Kidney (tissue), 14 donors: ENCODE data around the gene SGCD. TPM values are rescaled to one million over a fixed set of nuclear protein-coding genes. Genes with fewer than 3 reads are reported as not detected.
A peak's percentile ranks its signal among the peaks of the same experiment; 100 is the strongest.

Source experiments
- DNase-seq, 5 donors: peaks; one replicate each; pipeline ENCODE4 v3.0.0-alpha.2; 2013 to 2020
- FAIRE-seq: peaks from 2 replicates; lab custom pipeline; 2012; peaks lifted over from hg19 to GRCh38; lab: Jason Lieb, UNC
- H3K27ac ChIP-seq, 2 donors: one replicate each; pipeline ENCODE4 v1.7.0; 2013; ENCODE audit warnings: low read depth in 2 of 2, low read length in 2 of 2, inconsistent platforms in 1 of 2
- H3K27me3 ChIP-seq: one replicate; pipeline ENCODE4 v1.7.1; 2013; ENCODE audit warnings: low read length, inconsistent platforms; ENCODE audit not compliant: control insufficient read depth, insufficient read depth
- H3K36me3 ChIP-seq, 3 donors: one replicate each; pipeline versions ENCODE4 v1.7.0 to v1.7.1; 2013; ENCODE audit warnings: low read length in 3 of 3, control low read depth in 1 of 3, inconsistent platforms in 1 of 3; ENCODE audit not compliant: insufficient read depth in 3 of 3, control insufficient read depth in 2 of 3
- H3K4me1 ChIP-seq, 3 donors: one replicate each; pipeline versions ENCODE4 v1.7.0 to v1.7.1; 2013; ENCODE audit warnings: low read length in 3 of 3, inconsistent platforms in 1 of 3, low read depth in 1 of 3; ENCODE audit not compliant: control insufficient read depth in 2 of 3, insufficient read depth in 2 of 3
- H3K4me3 ChIP-seq, 3 donors: one replicate each; pipeline versions ENCODE4 v1.7.0 to v1.8.1; 2013; ENCODE audit warnings: low read length in 3 of 3, control low read depth in 1 of 3, inconsistent platforms in 1 of 3
- H3K9ac ChIP-seq, 3 donors: one replicate each; pipeline versions ENCODE4 v1.7.0 to v1.7.1; 2013; ENCODE audit warnings: low read length in 3 of 3, control low read depth in 1 of 3, inconsistent platforms in 1 of 3
- H3K9me3 ChIP-seq, 3 donors: one replicate each; pipeline versions ENCODE4 v1.7.0 to v1.7.1; 2013; ENCODE audit warnings: low read length in 3 of 3, control low read depth in 1 of 3, inconsistent platforms in 1 of 3; ENCODE audit not compliant: control insufficient read depth in 2 of 3, insufficient read depth in 1 of 3
- intact Hi-C: fragments of 100-400 bp; cut with DNase I; formaldehyde crosslinking; loops from one replicate; pipeline ENCODE4 v1.11.1; 2022
- polyA plus RNA-seq: library from polyadenylated mRNA; stranded (reverse); fragments of 350-450 nt; fragmentation: Illumina TruSeq; extraction: RNeasy Lipid Tissue Mini Kit (QIAGEN cat#74804); gene quantifications from one replicate; pipeline ENCODE4 v1.2.3, GENCODE V29; 2014; ENCODE audit warnings: low read depth, low replicate concordance; ENCODE audit not compliant: insufficient read depth
- total RNA-seq: library from RNA; stranded (reverse); fragmentation: NEBNext Ultra II Directional; extraction: Animal tissue kit (Norgen Biotek cat#: 25700); gene quantifications from one replicate; pipeline ENCODE4 v1.2.1, GENCODE V29; 2021
- TF ChIP-seq, protein P1 (sequence below): IDR thresholded peaks from 3 replicates; pipeline ENCODE4 v1.5.1; 2012; ENCODE audit warnings: mild to moderate bottlenecking, moderate library complexity, borderline replicate concordance; ENCODE audit not compliant: insufficient read depth; ENCODE audit errors: extremely low read depth
- donor health status: control.
- donor health status: control.
- donor health status: control.
- donor health status: control.
- donor health status: control.
- donor health status: DM: yes; HTN: yes; CAD: no.
- donor health status: Normal renal cell carcinoma (clear cell type).

SGCD gene
- total and polyA plus RNA-seq, 2 donors from 2014 or later = 0.99 to 2.7 TPM

DNA sequence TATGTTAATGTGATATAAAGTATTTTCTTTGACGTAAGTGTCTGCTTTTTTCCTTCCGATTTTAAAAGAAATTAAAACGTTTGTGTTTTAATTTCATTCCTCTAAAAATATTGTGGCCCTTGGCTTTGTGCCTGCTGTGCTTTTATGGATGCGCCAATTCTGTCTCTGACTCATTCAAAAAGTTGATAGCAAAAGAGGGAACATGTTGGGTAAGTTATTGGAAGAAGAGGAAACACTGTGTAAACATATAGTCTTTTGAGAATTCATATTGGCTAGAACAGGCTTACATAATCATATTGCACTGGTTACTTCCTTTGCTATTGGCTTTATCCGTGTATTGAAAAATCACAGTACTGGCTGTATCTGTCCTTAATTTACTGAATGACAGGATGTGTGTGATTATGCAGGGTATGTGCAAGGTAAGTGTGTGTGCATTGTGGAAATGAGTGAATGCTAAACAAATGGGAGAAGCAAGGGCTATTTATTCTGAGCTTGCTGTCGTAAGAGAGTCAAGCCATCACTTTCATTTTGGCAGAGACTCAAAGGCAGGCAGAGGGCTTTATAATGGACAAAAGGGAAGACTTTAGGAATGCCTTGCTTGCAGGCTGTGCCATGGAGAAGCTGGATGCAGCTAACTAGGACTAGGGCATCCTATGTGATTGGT lies 67.8 kb downstream of the SGCD start:
- Histone ChIP-seq H3K27me3 (no peaks in the 10 kb centered on the region), H3K9ac (no peak overlapping the region), H3K27ac (no peak overlapping the region), H3K9me3 (peaks cover 0 to 10% (median 0%) of the 10 kb centered on the region in 3 donors), H3K36me3 (no peaks in the 10 kb centered on the region), H3K4me1 (peaks cover 0 to 4% (median 0%) of the 10 kb centered on the region in 3 donors), H3K4me3 (no peak overlapping the region)
- intact Hi-C loops = no loop called here
- DNase-seq (no peak), FAIRE-seq (no peak)
- TF ChIP-seq, protein P1, sequence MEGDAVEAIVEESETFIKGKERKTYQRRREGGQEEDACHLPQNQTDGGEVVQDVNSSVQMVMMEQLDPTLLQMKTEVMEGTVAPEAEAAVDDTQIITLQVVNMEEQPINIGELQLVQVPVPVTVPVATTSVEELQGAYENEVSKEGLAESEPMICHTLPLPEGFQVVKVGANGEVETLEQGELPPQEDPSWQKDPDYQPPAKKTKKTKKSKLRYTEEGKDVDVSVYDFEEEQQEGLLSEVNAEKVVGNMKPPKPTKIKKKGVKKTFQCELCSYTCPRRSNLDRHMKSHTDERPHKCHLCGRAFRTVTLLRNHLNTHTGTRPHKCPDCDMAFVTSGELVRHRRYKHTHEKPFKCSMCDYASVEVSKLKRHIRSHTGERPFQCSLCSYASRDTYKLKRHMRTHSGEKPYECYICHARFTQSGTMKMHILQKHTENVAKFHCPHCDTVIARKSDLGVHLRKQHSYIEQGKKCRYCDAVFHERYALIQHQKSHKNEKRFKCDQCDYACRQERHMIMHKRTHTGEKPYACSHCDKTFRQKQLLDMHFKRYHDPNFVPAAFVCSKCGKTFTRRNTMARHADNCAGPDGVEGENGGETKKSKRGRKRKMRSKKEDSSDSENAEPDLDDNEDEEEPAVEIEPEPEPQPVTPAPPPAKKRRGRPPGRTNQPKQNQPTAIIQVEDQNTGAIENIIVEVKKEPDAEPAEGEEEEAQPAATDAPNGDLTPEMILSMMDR = no peak

DNA sequence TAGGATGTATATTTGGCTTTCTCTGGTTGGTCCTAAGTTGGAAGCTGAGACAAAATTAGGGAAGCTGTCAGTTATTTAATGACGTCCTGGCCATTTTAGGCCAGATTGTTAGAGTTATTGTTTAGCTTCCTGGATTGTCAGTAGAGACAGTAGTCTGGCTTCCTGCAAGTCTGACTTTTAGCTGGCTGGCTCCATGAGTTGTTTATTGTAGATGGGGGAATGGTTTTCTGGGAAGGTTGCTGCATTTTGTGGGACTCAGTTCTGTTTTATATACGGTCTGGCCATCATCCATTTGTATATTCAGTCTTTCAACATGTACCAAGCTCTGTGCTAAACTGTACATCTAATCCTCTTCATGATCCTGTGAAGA lies 68.3 kb downstream of the SGCD start:
- Histone ChIP-seq H3K27ac (no peak overlapping the region), H3K4me1 (peaks cover 0 to 4% (median 0%) of the 10 kb centered on the region in 3 donors), H3K9me3 (peaks cover 0 to 10% (median 0%) of the 10 kb centered on the region in 3 donors), H3K36me3 (no peaks in the 10 kb centered on the region), H3K27me3 (no peaks in the 10 kb centered on the region), H3K9ac (no peak overlapping the region), H3K4me3 (no peak overlapping the region)
- FAIRE-seq = no peak
- intact Hi-C loops = no loop called here
- peak in 1 of 5 donors; percentile 36 for DNase-seq
- TF ChIP-seq, protein P1 = no peak

DNA sequence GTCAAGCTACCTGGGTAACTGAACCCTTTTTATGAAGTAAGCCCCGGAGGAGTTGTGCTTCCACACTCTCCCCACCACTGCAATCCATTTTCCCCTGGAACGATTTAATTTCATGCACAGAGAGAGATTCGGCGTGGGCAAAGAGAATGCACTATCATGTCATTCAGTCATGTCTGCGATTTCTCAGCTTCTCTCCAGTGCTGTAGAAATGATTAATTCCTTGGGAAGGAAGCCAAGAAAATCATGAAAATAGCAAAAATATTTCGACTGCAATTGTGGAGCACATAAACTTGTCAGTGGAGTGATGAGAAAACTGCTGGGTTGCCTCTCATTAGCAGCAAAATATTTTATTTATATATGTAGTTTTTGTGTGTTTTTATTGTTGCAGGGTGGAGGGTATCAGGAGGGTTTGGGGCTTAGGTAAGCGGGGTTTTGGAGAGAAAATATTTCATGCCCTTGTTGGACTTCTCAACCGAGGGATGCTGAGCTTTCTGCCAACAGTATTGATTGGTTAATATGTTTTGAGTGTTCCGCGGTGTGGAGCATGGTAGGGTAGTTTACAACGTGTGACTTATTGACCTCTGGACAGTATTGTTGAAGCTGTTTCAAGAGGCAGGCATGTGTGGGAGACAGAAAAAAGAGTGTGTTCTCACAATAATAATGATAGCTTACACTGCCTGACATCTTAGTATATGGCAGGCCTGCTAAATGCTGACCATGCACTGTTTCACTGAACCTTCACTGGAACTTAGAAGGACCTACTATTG lies 69.3 kb downstream of the SGCD start:
- TF ChIP-seq, protein P1 = no peak
- H3K4me3 ChIP-seq = no peak overlapping the region
- no peak overlapping the region for H3K27ac ChIP-seq
- no peaks in the 10 kb centered on the region for H3K27me3 ChIP-seq
- H3K9me3 ChIP-seq = peaks cover 0 to 10% (median 0%) of the 10 kb centered on the region in 3 donors
- peaks cover 0 to 4% (median 0%) of the 10 kb centered on the region in 3 donors for H3K4me1 ChIP-seq
- intact Hi-C loops = no loop called here
- H3K36me3 ChIP-seq = no peaks in the 10 kb centered on the region
- no peak for FAIRE-seq
- peak in 2 of 5 donors; percentile 66 to 82 for DNase-seq
- no peak overlapping the region for H3K9ac ChIP-seq
